ENCODE measurements around the gene TTPAL.

TTPAL gene

DNA sequence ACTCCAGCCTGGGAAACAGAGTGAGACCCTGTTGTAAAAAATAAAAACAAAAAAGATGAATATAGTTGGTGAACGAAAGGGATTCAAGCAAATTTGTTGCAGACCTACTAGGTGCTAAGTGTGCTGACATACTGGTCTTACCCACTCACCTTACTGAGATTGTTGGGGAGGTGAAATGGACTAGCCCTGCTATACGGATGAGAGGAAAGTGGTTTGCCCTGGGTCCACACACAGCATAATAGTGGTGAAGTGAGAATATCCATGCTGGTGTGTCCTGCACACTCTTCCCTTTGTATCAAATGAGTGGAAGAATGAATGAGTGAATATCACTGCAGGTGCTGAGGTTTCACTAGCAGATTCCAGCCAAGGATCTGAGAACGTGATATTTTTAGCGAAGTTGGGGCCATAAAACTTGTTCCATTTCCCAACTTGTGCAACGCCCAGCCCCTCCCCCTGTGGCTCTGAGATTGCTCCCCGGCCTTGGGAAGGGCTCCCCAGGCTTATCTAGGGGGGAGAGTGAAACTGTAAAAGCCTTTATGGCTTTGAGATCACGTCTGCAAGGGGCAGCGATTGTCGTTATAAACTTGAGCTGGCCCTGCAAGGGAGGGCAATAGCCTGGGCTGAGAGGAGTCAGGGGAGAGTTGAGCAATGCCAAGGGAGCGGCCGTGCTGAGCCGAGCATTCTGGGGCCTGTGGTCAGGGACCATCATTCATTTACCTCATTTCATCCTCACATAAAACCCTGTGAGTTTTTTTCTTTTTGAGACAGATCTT is 33.2 kb upstream of the TTPAL start:
- no peak for DNase-seq

DNA sequence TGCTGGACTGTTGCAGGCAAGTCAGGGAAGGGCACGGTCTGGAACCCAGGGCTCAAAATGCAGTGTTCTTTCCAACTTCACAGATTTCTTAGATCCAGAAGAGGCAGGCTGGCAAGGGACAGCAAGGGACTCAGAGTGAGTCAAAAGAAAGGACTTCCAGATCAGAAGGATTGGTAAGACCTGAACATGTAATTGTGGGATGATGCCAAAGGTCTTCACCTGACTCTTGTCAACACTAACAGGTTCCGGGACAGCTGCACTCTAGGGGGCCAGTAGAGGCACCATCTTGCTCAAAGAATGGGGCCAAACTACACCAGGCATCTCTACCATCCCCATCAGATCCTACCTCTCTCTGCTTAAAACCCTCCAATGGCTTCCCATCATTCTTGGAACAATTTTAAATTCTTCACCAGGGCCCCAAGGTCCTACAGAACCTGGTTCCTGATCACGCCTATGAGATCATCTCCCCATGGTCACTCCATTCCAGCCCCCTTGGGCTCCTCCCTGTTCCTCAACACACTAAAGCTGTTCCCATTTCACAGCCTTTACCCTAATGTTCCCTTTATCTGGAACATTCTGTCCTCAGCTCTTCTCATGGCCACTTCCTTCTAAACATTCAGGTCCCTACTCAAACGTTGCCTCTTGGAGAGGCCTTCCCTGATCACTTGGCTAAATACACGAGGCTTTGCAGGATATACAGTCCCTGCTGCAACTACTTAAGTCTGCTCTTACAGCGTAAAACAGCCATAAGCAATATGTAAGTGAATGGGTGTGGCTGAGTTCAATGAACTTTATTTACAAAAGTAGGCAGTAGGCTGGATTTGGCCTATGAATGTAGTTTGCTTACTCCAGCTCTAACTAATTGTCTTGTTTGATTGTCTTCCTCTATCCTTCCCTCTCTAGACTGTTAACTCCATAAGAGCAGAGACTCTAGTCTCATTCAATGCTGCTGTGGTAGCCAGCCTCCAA is 29.6 kb upstream of the TTPAL start:
- no peak for DNase-seq

DNA sequence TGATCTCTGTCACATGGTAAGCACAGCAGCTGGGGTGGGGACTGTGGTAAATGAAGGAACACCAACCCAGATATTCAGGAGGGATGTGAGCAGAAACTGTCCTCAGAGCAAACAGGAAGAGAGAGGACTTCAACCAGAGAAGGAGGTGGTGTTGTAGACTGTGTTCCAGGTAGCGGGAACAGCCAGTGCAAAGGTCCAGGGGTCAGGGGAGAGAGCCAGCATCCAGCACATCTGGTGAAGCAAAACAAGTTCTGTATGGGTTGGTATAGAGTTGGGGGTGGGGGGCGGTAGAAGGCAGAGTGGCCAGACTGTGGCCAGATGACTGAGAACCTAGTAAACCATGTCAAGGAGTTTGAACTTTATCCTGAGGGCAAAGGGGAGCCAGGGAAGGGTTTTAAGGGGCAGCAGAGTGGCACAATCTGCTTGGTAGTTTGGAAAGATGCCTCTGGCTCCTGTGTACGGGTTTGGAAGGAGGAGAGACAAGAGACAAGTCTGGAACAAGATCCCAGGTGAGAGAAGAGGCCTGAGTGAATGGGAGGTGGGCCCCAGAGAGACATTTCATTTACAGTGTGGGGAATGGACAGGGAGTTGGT is 27.8 kb upstream of the TTPAL start:
- no peak for DNase-seq

DNA sequence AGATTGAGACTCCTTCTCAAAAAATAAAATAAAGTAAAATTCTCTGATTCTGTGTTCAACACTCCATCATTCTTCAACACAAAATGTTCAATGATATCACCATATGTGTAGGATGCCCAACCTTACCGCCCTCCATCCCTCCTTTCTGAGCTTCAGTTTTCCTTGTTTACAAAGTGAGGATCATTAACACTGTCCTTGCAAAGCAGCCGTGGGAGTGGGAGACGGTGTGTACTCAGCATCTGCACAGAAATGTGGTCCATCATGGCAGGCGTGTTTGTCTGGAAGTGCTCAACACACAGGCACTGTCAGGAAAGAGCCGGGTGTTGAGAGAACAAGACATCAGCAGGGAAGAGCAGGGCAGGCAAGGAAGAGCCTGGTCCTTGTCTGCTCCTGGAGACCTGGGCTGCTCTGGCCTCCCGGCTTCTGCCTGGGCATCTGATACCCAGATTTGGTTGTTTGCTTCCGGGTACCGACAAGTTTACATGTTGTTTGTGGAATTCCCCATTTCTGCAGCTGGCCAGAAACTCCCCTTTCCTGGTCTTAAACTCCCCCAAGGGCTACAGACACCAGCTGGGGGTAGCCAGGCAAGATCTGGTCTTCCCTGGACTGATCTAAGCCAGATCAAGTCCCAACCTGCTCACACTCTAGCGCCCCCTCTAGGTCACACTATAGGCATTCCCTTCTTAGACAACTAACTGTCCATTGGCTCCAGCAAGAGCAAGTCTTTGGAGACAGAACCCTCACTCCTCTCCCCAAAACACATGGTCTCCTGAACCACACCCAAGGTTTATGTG is 26.7 kb upstream of the TTPAL start:
- DNase-seq: no peak

DNA sequence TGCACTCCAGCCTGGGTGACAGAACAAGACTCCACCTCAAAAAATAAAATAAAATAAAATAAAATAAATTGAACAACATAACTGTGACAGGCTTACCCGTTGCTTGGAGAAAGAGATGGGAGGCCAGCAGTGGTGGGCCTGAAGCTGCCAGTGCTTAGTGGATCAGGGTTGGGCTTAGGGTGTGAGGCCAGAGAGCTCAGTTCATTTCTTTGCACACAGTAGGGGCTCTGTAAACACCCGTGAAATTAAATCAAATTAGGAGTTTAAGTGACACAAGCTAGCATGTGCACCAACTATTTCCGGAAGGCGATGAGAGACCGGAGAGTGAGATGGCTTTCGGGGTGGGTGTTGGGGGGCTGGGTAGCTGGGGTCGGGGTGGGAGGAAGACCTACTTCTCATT is 25.8 kb upstream of the TTPAL start:
- no peak for DNase-seq

DNA sequence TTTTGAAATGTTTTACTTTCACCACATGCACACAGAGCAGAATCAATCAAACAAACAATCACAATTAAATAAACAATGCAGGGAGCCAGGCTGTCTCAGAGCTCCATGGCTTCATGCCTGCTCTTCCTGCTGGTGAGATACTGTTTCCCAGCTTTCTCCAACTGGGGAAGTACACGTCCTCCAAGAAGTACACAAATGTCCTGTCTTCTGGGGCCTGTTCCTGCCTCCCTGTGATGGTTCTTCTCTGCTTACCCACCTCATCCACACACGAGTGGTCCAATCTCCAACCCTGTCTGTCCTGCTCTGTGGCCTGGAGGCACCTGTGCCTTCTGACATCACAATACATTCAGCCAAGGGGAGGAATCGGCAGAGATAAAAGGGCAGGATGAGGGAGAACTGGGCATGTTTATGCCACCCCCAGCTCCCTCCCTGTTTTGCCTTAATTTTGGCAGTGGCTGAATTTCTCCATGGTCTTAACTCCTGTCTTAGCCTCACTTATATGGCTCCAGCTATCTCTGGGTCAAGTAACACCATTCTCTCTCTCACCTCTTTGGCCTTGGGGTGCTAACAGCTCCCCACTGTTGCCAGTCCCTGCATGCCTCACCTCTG is 25.3 kb upstream of the TTPAL start:
- no peak for DNase-seq

DNA sequence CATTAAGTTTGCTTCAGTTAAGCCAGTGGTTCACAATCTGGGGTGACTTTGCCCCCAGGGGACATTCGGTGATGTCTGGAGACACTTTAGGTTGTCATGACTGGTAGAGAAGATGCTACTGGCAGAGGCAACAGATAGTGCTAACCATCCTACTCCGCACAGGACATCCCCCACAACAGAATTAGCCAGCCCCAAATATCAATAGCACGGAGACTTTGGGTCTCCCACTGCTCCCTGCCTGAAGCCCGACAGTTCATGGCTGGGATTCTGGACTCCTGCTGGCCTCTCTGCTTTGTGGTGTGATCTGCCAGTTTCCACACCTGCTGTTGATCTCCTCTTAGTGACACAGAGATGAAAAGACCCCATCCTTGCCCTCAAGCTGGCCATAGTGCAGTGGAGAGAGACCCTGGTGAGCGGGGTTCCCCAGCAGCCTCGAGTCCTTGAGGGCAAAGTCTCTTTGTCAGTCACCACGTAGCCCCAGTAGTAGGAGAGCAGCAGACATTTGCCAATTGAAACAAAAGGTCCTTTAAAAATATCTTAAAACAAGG is 24.7 kb upstream of the TTPAL start:
- no peak for DNase-seq

DNA sequence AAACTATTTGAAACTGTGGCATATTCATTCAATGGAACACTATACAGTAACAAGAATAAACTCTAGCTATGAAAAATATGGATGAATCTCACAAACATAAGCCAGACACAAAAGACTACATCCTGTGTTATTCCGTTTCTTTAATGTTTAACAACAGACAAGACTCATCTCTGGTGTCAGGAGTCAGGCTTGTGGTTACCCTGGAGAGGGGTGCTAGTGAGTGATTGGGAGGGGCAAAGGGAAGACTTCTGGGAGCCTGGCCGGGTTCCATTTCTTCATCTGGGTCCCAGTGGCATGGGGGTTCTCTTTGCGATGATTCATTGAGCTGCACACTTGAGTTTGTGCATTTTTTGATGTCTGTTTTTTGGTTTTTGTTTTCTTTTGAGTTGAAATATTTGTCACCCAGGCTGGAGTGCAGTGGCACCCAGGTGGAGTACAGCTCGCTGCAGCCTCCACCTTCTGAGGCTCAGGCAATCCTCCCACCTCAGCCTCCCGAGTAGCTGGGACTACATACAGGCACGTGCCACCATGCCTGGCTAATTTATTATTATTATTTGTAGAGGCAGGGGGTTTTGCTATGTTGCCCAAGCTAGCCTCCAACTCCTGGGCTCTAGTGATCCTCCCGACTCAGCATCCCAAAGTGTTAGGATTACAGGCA is 21.2 kb upstream of the TTPAL start:
- DNase-seq: no peak

DNA sequence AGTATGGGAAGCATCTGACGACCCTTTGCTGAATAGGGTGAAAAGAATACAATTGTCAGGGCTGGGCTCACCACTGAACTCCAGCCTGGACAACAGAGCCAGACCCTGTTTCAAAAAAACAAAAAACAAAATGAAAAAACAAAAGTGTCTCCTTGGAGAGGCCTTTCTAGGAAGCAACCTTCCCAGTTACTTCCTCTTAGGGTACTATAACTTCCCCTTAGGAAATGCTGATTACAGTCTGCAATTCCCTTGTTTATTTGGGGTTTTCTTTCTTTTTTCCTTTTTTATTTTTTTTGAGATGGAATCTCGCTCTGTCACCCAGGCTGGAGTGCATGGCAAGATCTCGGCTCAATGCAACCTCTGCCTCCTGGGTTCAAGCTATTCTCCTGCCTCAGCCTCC is 20.5 kb upstream of the TTPAL start:
- DNase-seq: no peak

DNA sequence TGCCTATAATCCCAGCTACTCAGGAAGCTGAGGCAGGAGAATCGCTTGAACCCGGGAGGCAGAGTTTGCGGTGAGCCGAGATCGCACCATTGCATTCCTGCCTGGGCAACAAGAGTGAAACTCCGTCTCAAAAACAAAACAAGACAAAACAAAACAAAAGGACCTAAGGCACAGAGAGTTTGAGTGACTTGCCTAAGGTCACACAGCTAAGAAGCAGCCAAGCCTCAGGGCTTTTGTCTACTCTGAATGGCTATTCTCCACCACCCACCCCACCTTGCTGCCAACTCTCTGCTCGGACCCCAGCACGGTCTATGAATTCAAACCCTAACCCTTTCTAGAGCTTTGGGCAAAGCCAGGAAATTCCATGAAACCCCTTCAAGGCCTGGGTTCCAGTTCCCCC is 19.1 kb upstream of the TTPAL start:
- no peak for DNase-seq

DNA sequence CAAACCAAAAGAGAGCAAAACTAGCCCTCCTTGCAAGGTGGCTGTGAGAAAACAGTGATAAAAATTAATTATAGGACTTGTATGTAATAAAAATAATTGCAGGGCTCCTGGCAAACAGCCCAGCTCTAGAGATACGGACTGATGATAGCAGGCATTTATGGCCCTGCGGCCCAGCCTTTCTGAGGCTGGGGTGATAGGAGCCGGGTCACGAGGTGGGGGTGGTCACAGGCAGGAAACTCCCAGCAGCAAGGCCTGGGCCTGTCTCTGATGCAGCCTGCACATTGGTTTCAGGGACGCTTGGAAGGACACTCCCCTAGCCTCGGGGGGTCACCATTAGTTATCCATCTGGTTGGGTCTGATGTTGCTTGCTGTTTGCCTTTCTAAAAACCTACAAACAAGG is 18.7 kb upstream of the TTPAL start:
- DNase-seq: no peak

DNA sequence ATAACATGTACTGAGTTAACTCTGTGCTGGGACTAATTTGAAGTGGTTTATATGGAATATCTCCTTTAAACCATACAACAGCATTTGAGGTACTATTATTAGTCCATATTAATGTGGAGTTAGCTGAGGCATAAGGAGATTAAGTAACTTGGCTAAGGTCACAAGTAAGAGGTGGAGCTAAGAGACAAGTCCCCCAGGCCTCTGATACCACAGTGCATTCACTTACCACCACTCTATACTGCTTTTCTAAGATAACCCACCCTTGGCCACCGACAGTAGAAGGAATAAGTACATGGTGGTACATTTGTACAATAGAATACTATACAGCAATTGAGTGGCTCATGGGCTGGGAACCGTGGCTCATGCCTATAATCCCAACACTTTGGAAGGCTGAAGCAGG is 16.4 kb upstream of the TTPAL start:
- DNase-seq: no peak

DNA sequence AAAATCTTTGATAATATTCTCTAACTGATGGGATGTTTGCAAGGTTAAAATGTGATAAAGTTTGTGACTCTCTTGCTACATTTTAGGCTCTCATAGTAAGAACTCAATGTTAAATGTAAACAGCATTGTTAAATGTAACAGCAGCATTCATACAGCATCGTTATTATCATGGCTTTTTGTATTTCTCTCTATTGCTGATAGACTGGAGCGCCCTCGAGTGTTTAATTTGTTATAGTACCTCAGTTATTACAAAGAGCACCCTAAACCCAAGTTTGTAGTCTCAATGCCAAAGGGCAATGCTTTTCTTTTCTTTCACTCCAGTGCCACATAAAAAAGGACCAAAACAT is 14.9 kb upstream of the TTPAL start:
- DNase-seq: no peak

DNA sequence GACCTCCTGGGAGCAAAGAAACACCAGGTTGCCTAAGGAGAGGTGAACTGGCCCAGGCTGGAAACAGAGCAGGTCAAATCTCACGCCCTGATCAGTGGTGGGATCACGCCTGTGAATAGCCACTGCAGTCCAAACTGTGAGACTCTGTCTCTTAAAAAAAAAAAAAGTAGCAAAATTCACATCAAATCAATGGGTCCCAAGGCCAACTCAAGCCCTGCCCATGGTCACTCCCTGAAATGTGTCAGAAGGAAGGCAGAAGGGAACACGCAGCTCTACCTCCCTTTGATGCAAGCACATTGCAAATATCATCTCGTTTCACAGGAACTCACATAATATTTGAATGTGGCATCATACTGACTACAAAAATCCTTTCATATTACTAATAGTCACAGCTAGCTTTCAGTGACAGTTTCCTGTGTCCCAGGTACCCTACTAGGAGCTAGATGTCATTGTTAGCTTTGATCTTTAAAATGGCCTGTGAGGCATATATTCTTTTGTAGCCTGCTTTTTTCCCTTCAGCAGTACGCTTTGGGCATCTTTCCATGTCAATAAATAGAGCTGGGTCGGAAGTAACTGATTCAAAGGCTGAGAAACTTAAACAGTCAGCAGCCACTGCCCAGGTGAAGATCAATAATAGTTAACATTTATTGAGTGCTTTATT is 14.4 kb upstream of the TTPAL start:
- DNase-seq: no peak

DNA sequence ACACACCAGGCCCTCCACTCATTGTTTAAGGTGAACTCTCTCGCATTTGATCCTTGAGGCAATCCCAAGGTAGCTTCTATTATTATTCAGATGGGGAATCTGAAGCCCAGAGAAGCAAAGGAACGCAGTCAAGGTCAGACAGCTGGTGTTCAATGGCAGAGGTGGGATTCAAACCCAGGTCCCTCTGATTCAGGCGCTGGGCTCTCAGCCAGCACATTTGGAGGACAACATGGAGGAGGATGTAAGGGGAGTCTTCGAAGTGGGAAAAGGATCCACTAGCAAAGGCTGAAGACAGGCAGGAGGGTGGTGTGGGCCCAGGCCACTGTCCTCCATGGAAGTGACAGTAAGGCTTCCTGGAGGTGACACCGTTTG is 13.9 kb upstream of the TTPAL start:
- no peak for DNase-seq

DNA sequence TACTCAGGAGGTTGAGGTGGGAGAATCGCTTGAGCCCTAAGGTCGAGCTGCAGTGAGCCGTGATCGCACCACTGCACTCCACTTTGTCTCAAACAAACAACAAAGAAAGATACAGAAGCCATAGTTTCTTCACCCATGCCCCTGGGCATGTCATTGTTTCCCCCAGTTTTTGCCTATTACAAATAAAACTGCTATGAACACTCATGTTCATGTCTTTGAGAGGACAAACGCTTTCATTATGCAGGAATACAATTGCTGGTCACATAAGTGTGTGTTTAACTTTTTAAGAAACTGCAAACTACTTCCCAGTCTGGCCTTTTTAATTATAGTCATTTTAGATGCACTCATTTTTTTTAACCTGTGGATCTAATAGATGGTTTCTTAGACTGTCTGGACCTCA is 12.2 kb upstream of the TTPAL start:
- DNase-seq: no peak

DNA sequence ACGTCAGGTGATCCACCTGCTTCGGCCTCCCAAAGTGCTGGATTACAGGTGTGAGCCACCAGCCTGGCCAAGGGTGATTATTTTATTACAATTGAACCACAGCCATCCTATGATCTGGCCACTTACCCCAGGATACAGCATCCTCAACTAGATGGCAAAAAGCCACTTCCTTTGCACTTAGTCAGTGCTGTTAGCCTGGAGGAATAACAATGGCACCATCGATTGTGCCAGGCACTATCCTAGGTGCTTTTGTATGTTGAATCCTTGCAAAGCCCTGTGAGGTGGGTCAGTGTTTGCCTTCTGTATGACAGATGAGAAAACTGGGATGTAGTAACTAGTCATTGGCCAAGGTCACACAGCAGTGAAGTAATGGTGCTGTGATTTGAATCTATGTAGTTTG is 11.2 kb upstream of the TTPAL start:
- no peak for DNase-seq

DNA sequence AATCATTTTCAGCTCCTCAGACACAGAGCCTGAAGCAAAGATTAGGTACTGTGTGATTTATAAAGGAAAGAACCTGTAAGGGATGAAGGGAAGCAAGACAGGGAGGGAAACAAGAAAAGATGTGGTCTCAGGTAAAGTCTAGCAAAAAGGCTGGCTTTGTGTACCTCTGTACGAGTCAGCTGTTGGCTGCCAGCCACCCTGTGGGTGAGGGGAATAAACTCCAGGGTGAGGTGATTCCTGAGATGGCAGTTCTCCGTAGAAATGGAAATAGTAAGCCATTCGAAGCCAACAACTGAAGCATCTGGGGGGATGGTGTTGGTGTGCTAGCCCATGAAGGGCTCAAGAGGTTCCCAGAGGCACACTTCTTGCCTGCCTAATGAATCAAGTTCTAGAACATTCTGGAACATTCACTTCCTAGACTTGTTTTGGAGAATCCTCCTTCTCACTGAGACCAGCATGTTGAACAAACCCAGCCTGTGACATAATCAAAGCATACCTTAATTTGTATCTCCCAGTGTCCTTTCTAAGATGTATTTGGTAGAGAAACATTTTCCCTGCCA is 10.6 kb upstream of the TTPAL start:
- DNase-seq: no peak

DNA sequence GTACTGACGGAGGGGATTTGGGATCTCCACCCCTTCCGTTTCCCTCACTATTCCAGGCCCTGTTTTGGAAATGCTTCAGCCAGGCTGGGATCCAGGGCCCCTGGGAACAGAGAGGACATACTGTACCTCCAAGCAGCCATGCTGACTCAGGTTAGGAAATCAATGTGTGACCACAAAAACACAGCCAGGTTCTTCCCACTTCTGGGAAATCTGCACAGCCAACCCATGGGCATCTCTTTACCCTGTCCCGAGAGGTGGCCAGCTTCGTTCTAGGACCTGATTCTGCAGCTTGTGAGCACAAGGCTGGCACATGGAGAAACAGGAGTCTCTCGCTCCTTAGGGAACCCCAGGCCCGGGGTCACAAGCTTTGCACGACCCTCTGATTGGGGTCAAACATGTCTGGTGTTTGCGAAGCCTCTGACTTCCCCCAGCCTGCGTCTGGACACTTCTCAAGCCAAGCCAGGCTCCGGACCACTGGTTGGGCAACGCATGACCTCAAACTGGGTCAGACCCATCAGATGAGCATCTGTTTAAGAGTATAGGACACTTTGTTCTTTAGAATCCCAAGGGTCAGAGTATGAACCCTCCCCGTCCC is 8.3 kb upstream of the TTPAL start:
- DNase-seq: no peak

DNA sequence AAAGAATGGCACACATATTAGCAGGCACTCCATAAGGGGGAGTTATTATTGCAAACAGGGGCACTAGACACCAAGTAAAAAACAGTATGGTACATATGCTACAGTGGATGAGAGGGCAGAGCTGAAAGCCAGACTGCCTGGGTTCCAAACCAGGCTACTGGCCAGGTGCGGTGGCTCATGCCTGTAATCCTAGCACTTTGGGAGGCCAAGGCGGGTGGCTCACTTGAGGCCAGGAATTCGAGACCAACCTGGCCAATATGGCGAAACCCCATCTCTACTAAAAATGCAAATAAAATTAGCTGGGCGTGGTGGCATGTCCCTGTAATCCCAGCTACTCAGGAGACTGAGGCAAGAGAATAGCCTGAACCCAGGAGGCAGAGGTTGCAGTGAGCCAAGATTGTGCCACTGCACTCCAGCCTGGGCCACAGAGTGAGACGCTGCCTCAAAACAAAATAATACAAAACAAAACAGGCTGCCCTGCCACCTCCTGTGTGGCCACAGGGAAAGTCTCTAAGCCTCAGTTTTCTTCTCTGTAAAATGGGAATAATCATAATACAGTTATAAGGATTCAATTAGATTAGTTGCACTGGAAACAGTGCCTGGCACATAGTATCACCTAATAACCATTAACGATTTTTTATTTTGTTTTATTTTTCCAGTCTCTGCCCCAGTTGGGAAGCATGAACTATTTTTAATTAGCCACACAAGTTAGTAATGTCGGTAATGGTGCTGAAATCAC is 7.5 kb upstream of the TTPAL start:
- no peak for DNase-seq
